A549 (cell line): Measurements from ENCODE around the gene PHIP. TPM values are rescaled to one million over a fixed set of nuclear protein-coding genes. Genes with fewer than 3 reads are reported as not detected.
A peak's percentile ranks its signal among the peaks of the same experiment; 100 is the strongest.

ENCODE experiments used
- ATAC-seq, 2 experiments: fragments of 200-7000 bp in 1 of 2; fragments of >200 bp in 1 of 2; cut with Nextera tagmentation in 1 of 2; cut with Tn5 transposase in 1 of 2; 3 replicates each; pipeline versions ENCODE4 v1.8.0 to v1.9.1; 2018 to 2020; ENCODE audit warnings: mild to moderate bottlenecking in 1 of 2, moderate library complexity in 1 of 2
- CTCF ChIA-PET: fragments of 300-600 bp; sonication (Branson Sonifier 250); formaldehyde crosslinking; extraction: SDS; loops from one replicate; lab custom pipeline; 2021; ENCODE audit warnings: antibody characterized with exemption, inconsistent platforms; lab: Yijun Ruan, JAX
- POLR2A ChIA-PET: fragments of 350-600 bp; formaldehyde crosslinking; extraction: SDS; loops from one replicate; lab custom pipeline; 2021; ENCODE audit warnings: antibody characterized with exemption, inconsistent platforms; lab: Yijun Ruan, JAX
- DNase-seq, 2 experiments: peaks; one replicate each; pipeline versions ENCODE4 v3.0.0 to v3.0.0-alpha.2; 2011 to 2016; ENCODE audit warnings: low read depth in 1 of 2, low spot score in 1 of 2
- FAIRE-seq: peaks from 2 replicates; lab custom pipeline; 2011; peaks lifted over from hg19 to GRCh38; lab: Jason Lieb, UNC
- H3K27ac ChIP-seq, 2 experiments: fragments of >200 bp; sonication (Bioruptor Twin); formaldehyde crosslinking; 3 replicates each; pipeline ENCODE4 v1.5.1; 2016 to 2017
- H3K4me1 ChIP-seq: fragments of >200 bp; sonication (Bioruptor Twin); formaldehyde crosslinking; 3 replicates; pipeline ENCODE4 v1.6.1; 2016
- H3K4me2 ChIP-seq: fragments of >200 bp; sonication (Bioruptor Twin); formaldehyde crosslinking; 3 replicates; pipeline ENCODE4 v1.6.1; 2016
- H3K4me3 ChIP-seq: fragments of >200 bp; sonication (Bioruptor Twin); formaldehyde crosslinking; 3 replicates; pipeline ENCODE4 v1.5.1; 2016
- H3K9me3 ChIP-seq: fragments of >200 bp; sonication (Bioruptor Twin); formaldehyde crosslinking; 3 replicates; pipeline ENCODE4 v1.6.1; 2016
- ATOH8 ChIP-seq: fragments of 250-450 bp; sonication (Bioruptor Pico); IDR thresholded peaks from 2 replicates; pipeline ENCODE4 v1.5.0; 2020; ENCODE audit warnings: low read depth, mild to moderate bottlenecking, moderate library complexity
- BHLHE40 ChIP-seq: IDR thresholded peaks from 2 replicates; pipeline ENCODE4 v1.6.1; 2012; ENCODE audit warnings: low read depth, low read length, inconsistent platforms
- CBX2 ChIP-seq: fragments of 200-600 bp; sonication (generic); IDR thresholded peaks from 2 replicates; pipeline ENCODE4 v1.6.1; 2016; ENCODE audit warnings: low read depth, mild to moderate bottlenecking, borderline replicate concordance
- CBX8 ChIP-seq: fragments of 200-600 bp; sonication (generic); IDR thresholded peaks from 2 replicates; pipeline ENCODE4 v1.6.1; 2016
- CEBPB ChIP-seq, 2 experiments: fragments of >200 bp in 1 of 2; sonication (Bioruptor Twin) in 1 of 2; formaldehyde crosslinking in 1 of 2; IDR thresholded peaks; 2 replicates each; pipeline ENCODE4 v1.6.1; 2012 to 2016
- CHD2 ChIP-seq: fragments of 150-350 bp; IDR thresholded peaks from 2 replicates; pipeline ENCODE4 v1.6.1; 2014; ENCODE audit warnings: low read length; ENCODE audit not compliant: partially characterized antibody
- EHMT2 ChIP-seq: fragments of 200-600 bp; sonication (generic); IDR thresholded peaks from 2 replicates; pipeline ENCODE4 v1.6.1; 2016; ENCODE audit warnings: antibody characterized with exemption, low read depth, mild to moderate bottlenecking, moderate library complexity
- EP300 ChIP-seq, 2 experiments: fragments of >200 bp; sonication (Bioruptor Twin); formaldehyde crosslinking; IDR thresholded peaks; 2 replicates in 1 of 2; 3 replicates in 1 of 2; pipeline ENCODE4 v1.6.1; 2016 to 2017
- FOSL2 ChIP-seq, 2 experiments: fragments of 450-650 bp in 1 of 2; fragments of >200 bp in 1 of 2; sonication (Bioruptor Twin) in 1 of 2; formaldehyde crosslinking; IDR thresholded peaks; 2 replicates each; pipeline versions ENCODE4 v1.5.0 to v1.6.1; 2016 to 2020; ENCODE audit warnings: mild to moderate bottlenecking in 1 of 2, moderate library complexity in 1 of 2
- HDAC2 ChIP-seq: fragments of 200-600 bp; sonication (generic); IDR thresholded peaks from 2 replicates; pipeline ENCODE4 v1.6.1; 2016
- HOXA7 ChIP-seq: fragments of 250-450 bp; sonication (Bioruptor Pico); IDR thresholded peaks from 2 replicates; pipeline ENCODE4 v1.5.0; 2020; ENCODE audit warnings: mild to moderate bottlenecking, moderate library complexity
- JUNB ChIP-seq: fragments of >200 bp; sonication (Bioruptor Twin); formaldehyde crosslinking; IDR thresholded peaks from 2 replicates; pipeline ENCODE4 v1.6.1; 2016
- KDM5A ChIP-seq: fragments of 200-600 bp; sonication (generic); IDR thresholded peaks from 2 replicates; pipeline ENCODE4 v1.6.1; 2016; ENCODE audit warnings: antibody characterized with exemption, mild to moderate bottlenecking
- MYC ChIP-seq: IDR thresholded peaks from 2 replicates; pipeline ENCODE4 v1.6.1; 2012; ENCODE audit warnings: mild to moderate bottlenecking, inconsistent platforms, low read length, improper control_type of control experiment, borderline replicate concordance
- NFE2L2 ChIP-seq: fragments of 150-350 bp; conservative IDR thresholded peaks from 2 replicates; pipeline ENCODE4 v1.6.1; 2014; ENCODE audit warnings: low read length
- PHF8 ChIP-seq: fragments of 200-600 bp; sonication (generic); IDR thresholded peaks from 2 replicates; pipeline ENCODE4 v1.6.1; 2016; ENCODE audit warnings: low read depth, mild to moderate bottlenecking, antibody characterized with exemption, moderate library complexity, borderline replicate concordance
- RARB ChIP-seq: fragments of 250-450 bp; sonication (Bioruptor Pico); IDR thresholded peaks from 2 replicates; pipeline ENCODE4 v1.8.0; 2021; ENCODE audit warnings: mild to moderate bottlenecking, moderate library complexity
- RCOR1 ChIP-seq: fragments of 150-350 bp; IDR thresholded peaks from 2 replicates; pipeline ENCODE4 v1.6.1; 2014; ENCODE audit warnings: antibody characterized with exemption, low read length, low read depth
- REST ChIP-seq: fragments of 200-600 bp; sonication (generic); IDR thresholded peaks from 2 replicates; pipeline ENCODE4 v1.6.1; 2016; ENCODE audit warnings: antibody characterized with exemption, mild to moderate bottlenecking, moderate library complexity
- RNF2 ChIP-seq: fragments of 200-600 bp; sonication (generic); IDR thresholded peaks from 2 replicates; pipeline ENCODE4 v1.6.1; 2016; ENCODE audit warnings: low read depth, mild to moderate bottlenecking, antibody characterized with exemption, moderate library complexity, borderline replicate concordance
- USF2 ChIP-seq: fragments of 450-650 bp; IDR thresholded peaks from 2 replicates; pipeline ENCODE4 v1.6.1; 2014; ENCODE audit warnings: antibody characterized with exemption
- ZFP36 ChIP-seq: fragments of 450-650 bp; IDR thresholded peaks from 2 replicates; pipeline ENCODE4 v1.6.1; 2014; ENCODE audit warnings: borderline replicate concordance; ENCODE audit not compliant: partially characterized antibody
- ZNF302 ChIP-seq: fragments of 250-450 bp; sonication (Bioruptor Pico); IDR thresholded peaks from 2 replicates; pipeline ENCODE4 v1.9.0; 2021; ENCODE audit warnings: inconsistent platforms, mild to moderate bottlenecking, moderate library complexity
- WGBS: methylation state at CpG from one replicate; pipeline ENCODE4 v1.1.6; 2017; ENCODE audit errors: missing lambda C conversion rate; 5-methylcytosine and 5-hydroxymethylcytosine counted together
- polyA plus RNA-seq, 4 experiments: library from polyadenylated mRNA; depleted of rRNA in 3 of 4; stranded (reverse); fragments of >200 nt; fragmentation: RNase III in 1 of 4; extraction: RNeasy Plus Mini Kit Qiagen cat#74134 plus additional on column Dnase treatment in 1 of 4; gene quantifications; 2 replicates in 3 of 4; 3 replicates in 1 of 4; pipeline ENCODE4 v1.2.3, GENCODE V29; 2011 to 2017

Gene PHIP
- polyA plus RNA-seq, 2 of the 4 experiments (the other 2 are of a cell fraction), result 7.2 to 14.9 TPM

GRCh38 chr6:79082304-79082703 is 4.2 kb upstream of the PHIP start (continued):
- no peak for TF ChIP-seq RARB (CRISPR knock-in tag)
- no peak for TF ChIP-seq CEBPB (IDR thresholded peaks at IDR 0.05)
- TF ChIP-seq RNF2, result no peak

- DNase-seq (no peak), FAIRE-seq (no peak), ATAC-seq (no peak)
- Histone ChIP-seq H3K27ac (no peak overlapping the region), H3K4me2 (no peak overlapping the region), H3K4me1 (no peaks in the 10 kb centered on the region), H3K9me3 (no peaks in the 10 kb centered on the region), H3K4me3 (no peak overlapping the region)
- ChIA-PET CTCF (interaction anchor here (0.6 kb wide), 1 partner anchor 588 kb away, joined by 4 read pairs; no protein-coding TSS in a partner anchor), POLR2A (no interaction called here)
- TF ChIP-seq ATOH8 (CRISPR knock-in tag) (no peak), JUNB (no peak), REST (no peak), RNF2 (no peak), NFE2L2 (no peak), PHF8 (no peak), CHD2 (no peak), EHMT2 (no peak), CBX8 (no peak), EP300 (IDR thresholded peaks at IDR 0.05) (no peak), RCOR1 (no peak), USF2 (no peak), BHLHE40 (no peak), KDM5A (no peak), MYC (no peak), FOSL2 (IDR thresholded peaks at IDR 0.05) (no peak), FOSL2 (CRISPR knock-in tag; IDR thresholded peaks at IDR 0.05) (no peak), CBX2 (no peak), ZFP36 (no peak), ZNF302 (CRISPR knock-in tag) (no peak)
- TF ChIP-seq, all 56 proteins: peak for 0
These were observed 3.6 kb upstream of the PHIP start for GRCh38 chr6:79081663-79082062.

- CTCF ChIA-PET, result no interaction called here
- peak overlapping the region; percentile 89; the same call in 2 of the 3 replicates for H3K4me3 ChIP-seq
- H3K27ac ChIP-seq, result peak overlapping the region in 1 of 2 experiments; percentile 99; a peak in 3 of 6 replicates
- ATAC-seq (no peak), DNase-seq (no peak), FAIRE-seq (no peak)
- WGBS, result 3% methylated on average over 2 of the region's 2 CpGs
- no peaks in the 10 kb centered on the region for H3K9me3 ChIP-seq
- H3K4me2 ChIP-seq, result peak overlapping the region; percentile 91
- POLR2A ChIA-PET, result no interaction called here
- peaks cover 11% of the 10 kb centered on the region; the same call in 2 of the 3 replicates for H3K4me1 ChIP-seq
- TF ChIP-seq CBX8 (no peak), FOSL2 (IDR thresholded peaks at IDR 0.05) (no peak), FOSL2 (CRISPR knock-in tag; IDR thresholded peaks at IDR 0.05) (no peak), HDAC2 (no peak), HOXA7 (CRISPR knock-in tag) (no peak), RNF2 (no peak)
- TF ChIP-seq, all 56 proteins: peak for 0
These were observed 1.5 kb upstream of the PHIP start for GRCh38 chr6:79079561-79080041.
